SK-N-SH treated with all-trans-retinoic acid at 6 μM for 48 hours (cell line): ENCODE results near the gene IRF5.
A peak's percentile ranks its signal among the peaks of the same experiment; 100 is the strongest.

Experiments
- ATAC-seq: fragments of 200-7000 bp; cut with Tn5 transposase; 3 replicates; pipeline ENCODE4 v1.9.1; 2020; ENCODE audit warnings: mild to moderate bottlenecking, moderate library complexity
- ARNTL ChIP-seq: fragments of 450-650 bp; formaldehyde crosslinking; IDR thresholded peaks from 2 replicates; pipeline ENCODE4 v1.5.0; 2020; ENCODE audit warnings: low read depth, mild to moderate bottlenecking, moderate library complexity, borderline replicate concordance
- BACH2 ChIP-seq: fragments of 250-450 bp; sonication (Bioruptor Pico); IDR thresholded peaks from 2 replicates; pipeline ENCODE4 v1.9.0; 2021; ENCODE audit warnings: mild to moderate bottlenecking, borderline replicate concordance
- CSDC2 ChIP-seq: fragments of 250-450 bp; sonication (Bioruptor Pico); IDR thresholded peaks from 2 replicates; pipeline ENCODE4 v1.5.0; 2020; ENCODE audit warnings: mild to moderate bottlenecking, moderate library complexity
- ESRRG ChIP-seq: fragments of 250-450 bp; sonication (Bioruptor Pico); IDR thresholded peaks from 2 replicates; pipeline ENCODE4 v1.6.1; 2021; ENCODE audit warnings: mild to moderate bottlenecking
- GLIS3 ChIP-seq: fragments of 250-450 bp; sonication (Bioruptor Pico); IDR thresholded peaks from 2 replicates; pipeline ENCODE4 v1.5.0; 2020; ENCODE audit warnings: mild to moderate bottlenecking, moderate library complexity
- ISL1 ChIP-seq: fragments of 250-450 bp; sonication (Bioruptor Pico); IDR thresholded peaks from 2 replicates; pipeline ENCODE4 v2.1.2; 2022; ENCODE audit warnings: mild to moderate bottlenecking, moderate library complexity
- OSR1 ChIP-seq: fragments of 250-450 bp; sonication (Bioruptor Pico); IDR thresholded peaks from 2 replicates; pipeline ENCODE4 v1.8.0; 2022; ENCODE audit warnings: moderate library complexity, mild to moderate bottlenecking, inconsistent platforms
- POU6F1 ChIP-seq: fragments of 250-450 bp; sonication (Bioruptor Pico); IDR thresholded peaks from 2 replicates; pipeline ENCODE4 v1.8.0; 2021; ENCODE audit warnings: low read depth, mild to moderate bottlenecking, moderate library complexity, borderline replicate concordance
- RARB ChIP-seq: fragments of 250-450 bp; sonication (Bioruptor Pico); IDR thresholded peaks from 2 replicates; pipeline ENCODE4 v1.8.0; 2021; ENCODE audit warnings: mild to moderate bottlenecking, moderate library complexity
- SNAI2 ChIP-seq: fragments of 250-450 bp; sonication (Bioruptor Pico); IDR thresholded peaks from 2 replicates; pipeline ENCODE4 v1.5.0; 2020; ENCODE audit warnings: mild to moderate bottlenecking, moderate library complexity
- TCF4 ChIP-seq: fragments of 250-450 bp; sonication (Bioruptor Pico); IDR thresholded peaks from 2 replicates; pipeline ENCODE4 v1.8.0; 2021; ENCODE audit warnings: mild to moderate bottlenecking, moderate library complexity, borderline replicate concordance
- ZFP3 ChIP-seq: fragments of 250-450 bp; sonication (Bioruptor Pico); IDR thresholded peaks from 2 replicates; pipeline ENCODE4 v1.5.0; 2020; ENCODE audit warnings: mild to moderate bottlenecking, moderate library complexity
- ZFP30 ChIP-seq: fragments of 450-650 bp; formaldehyde crosslinking; IDR thresholded peaks from 2 replicates; pipeline ENCODE4 v1.5.0; 2022; ENCODE audit warnings: mild to moderate bottlenecking, moderate library complexity
- ZNF565 ChIP-seq: fragments of 450-650 bp; formaldehyde crosslinking; conservative IDR thresholded peaks from 2 replicates; pipeline ENCODE4 v1.5.0; 2020; ENCODE audit warnings: low read depth, mild to moderate bottlenecking, moderate library complexity
- ZNF70 ChIP-seq: fragments of 450-650 bp; formaldehyde crosslinking; IDR thresholded peaks from 2 replicates; pipeline ENCODE4 v1.5.0; 2020; ENCODE audit warnings: mild to moderate bottlenecking, moderate library complexity
- ZNF8 ChIP-seq: fragments of 450-650 bp; formaldehyde crosslinking; IDR thresholded peaks from 2 replicates; pipeline ENCODE4 v1.5.0; 2020; ENCODE audit warnings: mild to moderate bottlenecking, moderate library complexity
- TF ChIP-seq, protein P1 (sequence below): fragments of 250-450 bp; sonication (Bioruptor Pico); IDR thresholded peaks from 2 replicates; pipeline ENCODE4 v1.5.0; 2020; ENCODE audit warnings: mild to moderate bottlenecking, moderate library complexity
- TF ChIP-seq, protein P2 (sequence below): fragments of 250-450 bp; sonication (Bioruptor Pico); IDR thresholded peaks from 2 replicates; pipeline ENCODE4 v1.5.1; 2021; ENCODE audit warnings: mild to moderate bottlenecking, moderate library complexity

The IRF5 gene

DNA sequence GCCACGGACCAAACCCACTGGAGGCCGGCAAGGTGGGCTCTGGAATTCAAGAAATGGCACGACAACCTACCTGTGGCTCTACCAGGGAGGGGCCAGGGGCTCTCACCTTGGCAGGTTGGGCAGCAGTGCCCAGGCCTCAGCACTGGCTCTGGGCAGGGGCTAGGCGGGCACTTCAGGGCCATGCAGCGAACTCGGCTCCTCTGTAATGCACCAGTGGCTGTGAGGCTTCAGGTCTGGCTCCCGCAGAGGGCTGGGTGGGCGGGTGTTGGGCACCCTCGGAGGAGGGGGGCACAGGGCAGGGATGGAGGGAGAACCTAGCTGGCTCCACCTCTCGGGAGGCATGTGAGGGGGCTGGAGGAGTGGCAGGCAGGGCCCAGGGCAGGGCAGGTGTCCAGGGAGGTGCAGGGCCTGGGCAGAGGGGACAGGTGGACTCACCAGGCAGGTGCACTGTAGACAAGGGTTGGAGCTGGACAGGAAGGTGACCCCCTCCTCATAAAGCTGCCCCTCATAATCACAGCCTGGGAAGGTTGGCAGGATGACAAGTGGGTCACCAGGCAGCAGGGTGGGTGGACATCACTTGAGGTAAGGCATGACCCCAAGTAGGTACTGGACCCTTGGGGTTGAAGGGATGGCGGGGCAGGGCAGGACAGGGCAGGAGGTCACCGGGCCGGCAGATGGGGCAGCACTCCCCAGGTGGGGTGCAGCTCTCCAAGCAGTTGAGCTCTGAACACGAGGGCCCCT lies 33.9 kb upstream of the IRF5 start (continued):
- no peak for TF ChIP-seq TCF4 (CRISPR knock-in tag)
- TF ChIP-seq ISL1 = no peak

DNA sequence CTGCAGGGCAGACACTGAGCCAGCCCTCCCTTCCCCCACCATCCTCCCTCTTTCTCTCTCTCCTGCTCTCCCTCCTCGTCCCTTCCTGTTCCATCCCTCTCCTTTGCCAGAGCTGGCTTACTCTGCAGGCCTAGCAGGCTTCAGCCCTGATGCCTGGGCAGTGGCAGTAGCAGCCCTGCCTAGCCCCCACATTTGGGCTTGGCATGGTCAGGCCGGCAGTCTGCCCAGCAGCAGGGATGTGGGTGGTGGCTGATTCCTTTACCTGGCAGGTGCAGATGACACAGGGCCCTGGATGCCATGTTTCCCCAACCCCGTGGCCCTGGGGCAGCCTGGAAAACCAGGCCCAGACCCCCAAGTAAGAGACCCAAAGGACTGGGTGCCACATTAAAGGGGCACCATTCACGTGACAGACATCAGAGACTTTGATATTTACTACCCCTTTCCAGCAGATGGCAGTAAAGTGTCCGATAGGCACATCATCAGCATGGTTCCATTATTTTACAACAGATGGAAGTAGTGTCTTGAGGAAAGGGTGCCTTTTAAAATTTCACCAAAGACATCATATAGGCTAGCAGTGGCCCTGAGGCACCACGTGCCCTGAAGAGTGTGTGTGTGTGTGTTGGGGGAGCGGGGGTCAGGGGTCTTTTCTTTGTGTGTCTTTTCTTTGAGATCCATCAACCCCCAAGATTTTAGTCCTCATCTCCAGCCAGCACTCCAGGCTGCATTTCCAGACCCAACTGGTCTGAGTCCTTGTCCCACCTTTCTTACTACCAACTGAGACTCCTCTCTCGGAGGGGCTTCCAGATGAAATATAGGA lies 33.1 kb upstream of the IRF5 start:
- TF ChIP-seq ZFP3 (CRISPR knock-in tag) (no peak), ARNTL (CRISPR knock-in tag) (no peak), ESRRG (CRISPR knock-in tag) (no peak), SNAI2 (CRISPR knock-in tag) (no peak), RARB (CRISPR knock-in tag) (no peak), OSR1 (CRISPR knock-in tag) (no peak), BACH2 (CRISPR knock-in tag) (no peak), ZNF70 (CRISPR knock-in tag) (no peak), POU6F1 (CRISPR knock-in tag) (no peak), CSDC2 (CRISPR knock-in tag) (no peak), ZNF565 (no peak), GLIS3 (CRISPR knock-in tag) (no peak)
- TF ChIP-seq, protein P1, sequence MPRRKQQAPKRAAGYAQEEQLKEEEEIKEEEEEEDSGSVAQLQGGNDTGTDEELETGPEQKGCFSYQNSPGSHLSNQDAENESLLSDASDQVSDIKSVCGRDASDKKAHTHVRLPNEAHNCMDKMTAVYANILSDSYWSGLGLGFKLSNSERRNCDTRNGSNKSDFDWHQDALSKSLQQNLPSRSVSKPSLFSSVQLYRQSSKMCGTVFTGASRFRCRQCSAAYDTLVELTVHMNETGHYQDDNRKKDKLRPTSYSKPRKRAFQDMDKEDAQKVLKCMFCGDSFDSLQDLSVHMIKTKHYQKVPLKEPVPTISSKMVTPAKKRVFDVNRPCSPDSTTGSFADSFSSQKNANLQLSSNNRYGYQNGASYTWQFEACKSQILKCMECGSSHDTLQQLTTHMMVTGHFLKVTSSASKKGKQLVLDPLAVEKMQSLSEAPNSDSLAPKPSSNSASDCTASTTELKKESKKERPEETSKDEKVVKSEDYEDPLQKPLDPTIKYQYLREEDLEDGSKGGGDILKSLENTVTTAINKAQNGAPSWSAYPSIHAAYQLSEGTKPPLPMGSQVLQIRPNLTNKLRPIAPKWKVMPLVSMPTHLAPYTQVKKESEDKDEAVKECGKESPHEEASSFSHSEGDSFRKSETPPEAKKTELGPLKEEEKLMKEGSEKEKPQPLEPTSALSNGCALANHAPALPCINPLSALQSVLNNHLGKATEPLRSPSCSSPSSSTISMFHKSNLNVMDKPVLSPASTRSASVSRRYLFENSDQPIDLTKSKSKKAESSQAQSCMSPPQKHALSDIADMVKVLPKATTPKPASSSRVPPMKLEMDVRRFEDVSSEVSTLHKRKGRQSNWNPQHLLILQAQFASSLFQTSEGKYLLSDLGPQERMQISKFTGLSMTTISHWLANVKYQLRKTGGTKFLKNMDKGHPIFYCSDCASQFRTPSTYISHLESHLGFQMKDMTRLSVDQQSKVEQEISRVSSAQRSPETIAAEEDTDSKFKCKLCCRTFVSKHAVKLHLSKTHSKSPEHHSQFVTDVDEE = no peak
- TF ChIP-seq, protein P2, sequence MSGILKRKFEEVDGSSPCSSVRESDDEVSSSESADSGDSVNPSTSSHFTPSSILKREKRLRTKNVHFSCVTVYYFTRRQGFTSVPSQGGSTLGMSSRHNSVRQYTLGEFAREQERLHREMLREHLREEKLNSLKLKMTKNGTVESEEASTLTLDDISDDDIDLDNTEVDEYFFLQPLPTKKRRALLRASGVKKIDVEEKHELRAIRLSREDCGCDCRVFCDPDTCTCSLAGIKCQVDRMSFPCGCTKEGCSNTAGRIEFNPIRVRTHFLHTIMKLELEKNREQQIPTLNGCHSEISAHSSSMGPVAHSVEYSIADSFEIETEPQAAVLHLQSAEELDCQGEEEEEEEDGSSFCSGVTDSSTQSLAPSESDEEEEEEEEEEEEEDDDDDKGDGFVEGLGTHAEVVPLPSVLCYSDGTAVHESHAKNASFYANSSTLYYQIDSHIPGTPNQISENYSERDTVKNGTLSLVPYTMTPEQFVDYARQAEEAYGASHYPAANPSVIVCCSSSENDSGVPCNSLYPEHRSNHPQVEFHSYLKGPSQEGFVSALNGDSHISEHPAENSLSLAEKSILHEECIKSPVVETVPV = no peak
- ATAC-seq = peak; percentile 86

DNA sequence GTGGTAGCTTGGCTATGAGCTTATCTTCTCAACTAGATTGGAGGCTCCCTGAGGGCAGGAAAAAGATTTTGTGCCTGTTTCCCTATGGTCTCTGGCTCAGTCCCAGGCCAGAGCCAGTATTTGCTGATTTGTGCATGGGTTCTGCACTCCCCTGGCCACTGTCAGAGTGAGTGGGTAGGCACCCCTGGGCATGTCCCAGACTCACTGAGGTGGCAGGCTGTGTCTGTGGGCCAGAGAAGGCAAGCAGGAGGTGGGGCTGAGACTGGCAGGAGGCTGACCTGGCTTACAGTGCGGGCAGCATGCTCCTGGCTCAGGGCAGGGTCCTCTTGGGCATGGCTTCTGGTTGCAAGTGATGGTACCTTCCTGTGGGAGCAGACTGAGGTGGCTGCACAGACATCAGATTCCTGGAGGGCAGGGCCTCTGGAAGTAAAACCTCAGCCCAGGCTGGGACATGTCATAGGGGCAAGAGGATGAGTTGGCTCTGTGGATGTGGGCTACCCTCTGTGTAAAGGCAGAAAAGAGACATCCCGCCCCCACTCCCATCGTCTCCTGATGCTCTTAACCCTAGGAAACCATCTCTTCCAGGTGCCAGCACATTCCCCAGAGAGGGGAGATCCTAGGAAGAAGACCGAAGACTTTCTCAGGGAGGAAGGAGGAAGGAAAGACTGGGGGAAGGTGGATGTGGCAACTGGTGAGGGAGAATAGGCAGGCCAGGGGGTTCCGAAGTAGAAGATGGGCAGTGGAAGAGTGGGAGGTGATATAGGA lies 31.5 kb upstream of the IRF5 start:
- ATAC-seq = no peak

More for the DNA sequence above, 31.5 kb upstream of the IRF5 start:
- TF ChIP-seq ZFP30 = no peak
- no peak for TF ChIP-seq POU6F1 (CRISPR knock-in tag)
- TF ChIP-seq ARNTL (CRISPR knock-in tag) = no peak
- TF ChIP-seq ZFP3 (CRISPR knock-in tag) = no peak
- no peak for TF ChIP-seq BACH2 (CRISPR knock-in tag)
- no peak for TF ChIP-seq SNAI2 (CRISPR knock-in tag)
- TF ChIP-seq ZNF8 (CRISPR knock-in tag) = no peak
- TF ChIP-seq, protein P1 = no peak
- no peak for TF ChIP-seq ISL1
- TF ChIP-seq CSDC2 (CRISPR knock-in tag) = no peak
- no peak for TF ChIP-seq RARB (CRISPR knock-in tag)
